GM18502 (cell line): Measurements from ENCODE around the gene FLT3LG.
A peak's percentile ranks its signal among the peaks of the same experiment; 100 is the strongest.
"Not testable (repeated sequence)": the region's sequence is repeated elsewhere in the genome, so short reads cannot be mapped to it uniquely, and the experiment has no call there.

Source experiments
- ATAC-seq: cut with Tn5 transposase; IDR thresholded peaks from one replicate; pipeline ENCODE4 v1.9.1; 2021; ENCODE audit warnings: mild to moderate bottlenecking; ENCODE audit not compliant: unreplicated experiment, poor library complexity

Gene FLT3LG

DNA sequence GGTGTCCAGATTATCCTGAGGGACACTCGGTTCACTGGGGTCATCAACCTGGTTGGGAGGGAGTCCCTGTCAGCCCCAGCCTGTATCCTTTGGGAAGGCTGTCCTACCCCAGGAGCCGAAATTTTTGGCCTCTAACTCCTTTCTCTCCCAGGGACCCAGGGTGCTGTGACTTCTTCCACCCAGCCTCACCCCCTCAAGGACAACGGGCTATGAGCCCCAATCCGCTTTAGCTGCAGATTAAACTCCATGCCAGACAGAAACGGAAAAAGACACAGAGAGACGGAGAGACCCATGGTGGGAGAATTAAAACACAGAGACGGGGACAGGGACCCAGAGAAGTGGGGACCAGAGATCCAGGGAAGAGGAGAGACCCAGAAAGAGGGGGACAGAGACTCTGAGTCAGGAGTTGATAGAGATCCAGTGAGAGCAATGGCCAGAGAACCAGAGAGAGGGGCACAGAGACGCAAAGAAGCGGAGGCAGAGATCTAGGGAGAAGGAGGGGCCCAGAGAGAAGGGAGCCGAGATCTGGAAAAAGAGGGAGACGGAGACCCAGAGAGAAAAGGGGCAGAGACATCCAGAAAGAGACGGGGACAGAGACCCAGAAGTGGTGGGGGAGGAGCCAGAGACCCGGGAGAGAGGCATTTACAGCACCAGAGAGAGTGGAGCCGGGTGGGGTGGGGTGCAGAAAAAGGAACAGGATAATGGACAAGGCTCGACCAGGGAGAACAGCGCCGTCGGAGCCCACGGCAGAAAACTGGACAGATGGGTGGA is 33.4 kb upstream of the FLT3LG start:
- no peak for ATAC-seq

DNA sequence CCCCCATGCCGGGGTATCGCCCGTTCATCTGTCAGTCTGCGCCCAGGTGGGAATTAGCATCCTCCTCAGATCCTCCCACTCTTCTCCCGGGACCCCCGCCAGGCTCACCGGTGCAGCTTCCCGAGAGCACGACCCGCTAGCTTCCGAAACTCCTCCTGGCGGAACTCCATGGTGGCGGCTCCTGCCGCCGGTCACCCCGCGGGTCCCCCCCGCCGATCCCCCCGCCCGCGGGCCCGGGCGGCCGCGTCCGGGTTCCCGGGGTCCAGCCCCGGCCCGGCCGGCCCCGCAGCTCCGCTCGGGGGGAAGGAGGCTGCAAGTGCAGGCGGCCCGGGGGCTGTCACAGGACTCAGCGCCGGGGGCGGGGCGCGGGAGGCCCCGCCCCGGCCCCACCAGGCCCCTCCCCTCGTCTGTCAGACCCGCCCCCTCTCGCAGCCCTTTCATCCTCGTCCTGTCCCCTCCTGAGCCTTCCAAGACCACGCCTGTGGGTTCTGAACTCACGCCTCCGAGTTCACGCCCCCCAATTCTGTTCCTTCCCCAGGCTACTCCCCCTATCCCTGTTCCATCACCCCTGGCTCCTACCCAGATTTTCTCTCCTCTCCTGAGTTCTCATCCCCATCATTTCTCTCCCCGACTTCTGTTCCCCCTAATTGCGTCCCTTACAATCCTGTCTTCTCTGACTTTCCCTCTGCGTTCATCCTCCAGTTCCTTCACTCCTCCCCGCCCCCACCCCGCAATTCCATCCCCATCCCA is 32.6 kb upstream of the FLT3LG start, which contains the start of gene SLC17A7:
Gene SLC17A7 (minus strand): TSS at position 318 of the 750 bp plus-strand sequence. CDS start 148 bp downstream, at position 170.
- no peak for ATAC-seq

DNA sequence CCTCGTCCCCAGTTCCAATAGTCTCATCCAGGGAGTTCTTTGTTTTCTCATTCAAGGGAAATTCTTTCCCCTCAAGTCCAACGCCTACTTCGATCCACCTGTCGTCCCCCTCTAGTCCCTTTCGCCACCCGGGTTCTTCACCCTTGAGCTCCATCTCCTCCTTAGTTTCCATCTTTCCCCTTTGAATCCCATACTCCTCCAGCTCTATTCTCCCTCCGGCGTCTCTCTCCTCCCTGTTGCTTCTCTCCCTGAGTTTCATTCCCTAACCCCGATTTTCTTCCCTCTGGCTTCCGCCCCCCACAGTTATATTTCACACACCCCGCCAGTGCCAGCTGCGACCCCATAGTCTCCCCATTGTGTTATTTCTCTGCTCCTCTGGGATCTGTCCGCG is 32.1 kb upstream of the FLT3LG start:
- no peak for ATAC-seq

DNA sequence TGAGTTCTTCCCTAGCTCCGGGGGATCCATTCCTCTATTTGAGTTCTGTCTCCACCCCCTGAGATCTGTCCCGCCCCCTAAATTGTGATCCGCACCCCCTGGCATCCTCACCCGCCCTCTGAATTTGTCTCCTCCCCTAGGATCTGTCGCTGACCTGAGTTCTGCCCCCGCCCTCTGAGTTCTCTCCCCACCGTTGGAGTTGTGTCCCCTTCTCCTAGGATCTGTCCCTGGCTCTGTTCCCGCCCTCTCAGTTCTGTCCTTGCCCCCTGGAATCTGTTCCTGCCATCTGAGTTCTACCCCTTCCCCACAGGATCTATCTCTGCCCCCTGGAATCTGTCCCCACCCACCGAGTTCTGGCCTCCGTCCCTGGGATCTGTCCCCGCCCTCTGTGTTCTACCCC is 31.7 kb upstream of the FLT3LG start:
- ATAC-seq = no peak

DNA sequence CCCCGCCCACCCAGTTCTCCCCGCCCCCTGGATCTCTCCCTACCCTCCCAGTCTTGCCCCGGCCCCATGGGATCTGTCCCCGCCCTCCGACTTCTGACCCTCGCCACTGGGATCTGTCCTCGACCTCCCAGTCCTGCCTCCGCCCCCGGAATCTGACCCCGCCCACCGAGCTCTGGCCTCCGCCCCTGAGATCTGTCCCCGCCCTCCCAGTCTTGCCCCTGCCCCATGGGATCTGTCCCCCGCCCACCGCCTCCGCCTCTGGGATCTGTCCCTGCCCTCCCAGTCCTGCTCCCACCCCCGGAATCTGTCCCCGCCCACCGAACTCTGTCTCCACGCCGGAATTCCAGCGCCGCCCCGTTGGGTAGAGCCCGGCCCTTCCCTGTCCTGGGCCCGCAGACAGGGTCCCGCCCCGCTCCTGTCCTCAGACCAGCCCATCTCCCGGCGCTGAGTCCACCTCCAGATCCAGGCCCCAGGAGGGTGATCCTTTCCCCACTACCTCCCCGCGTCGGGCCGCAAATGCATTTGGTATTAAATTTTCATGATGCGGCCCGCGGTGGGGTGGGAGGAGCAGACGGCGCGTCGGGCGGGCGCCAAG is 31.1 kb upstream of the FLT3LG start:
- peak; percentile 9 for ATAC-seq

DNA sequence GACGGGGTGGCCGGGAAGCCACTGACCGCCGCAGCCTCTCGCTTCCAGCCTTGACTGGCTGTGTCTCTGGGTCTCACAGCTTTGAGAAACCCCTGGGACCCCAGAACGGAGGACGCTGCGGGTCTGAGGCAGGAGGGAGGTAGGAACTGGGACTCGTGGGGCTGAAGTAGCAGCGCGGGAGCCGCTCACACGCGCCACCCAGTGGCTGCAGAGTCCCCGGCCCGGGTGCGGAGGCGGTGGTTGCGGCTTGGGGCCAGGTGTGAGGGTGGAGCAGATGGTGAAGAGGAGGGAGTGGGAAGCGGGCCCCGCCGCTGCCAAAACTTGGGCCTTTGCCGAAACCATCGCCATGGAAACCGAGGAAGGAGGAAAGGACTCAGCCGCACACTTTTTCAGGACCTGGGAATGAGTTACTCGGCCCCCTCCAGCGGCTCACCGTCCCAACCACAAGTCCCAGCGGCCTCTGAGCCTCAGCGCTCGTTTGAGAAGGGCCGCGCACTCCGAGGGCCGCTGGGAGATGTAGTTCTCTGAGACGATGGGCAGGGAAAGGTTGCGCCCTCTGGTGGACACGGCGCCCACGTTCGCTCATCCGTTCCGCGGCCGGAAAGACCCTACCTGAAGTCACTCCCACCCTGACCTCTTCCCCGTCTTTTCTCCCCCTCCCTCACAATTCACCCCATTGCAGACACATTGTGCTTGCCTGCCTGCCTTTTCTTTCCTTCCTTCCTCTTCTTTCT is 30.5 kb upstream of the FLT3LG start:
- peak; percentile 80 for ATAC-seq

DNA sequence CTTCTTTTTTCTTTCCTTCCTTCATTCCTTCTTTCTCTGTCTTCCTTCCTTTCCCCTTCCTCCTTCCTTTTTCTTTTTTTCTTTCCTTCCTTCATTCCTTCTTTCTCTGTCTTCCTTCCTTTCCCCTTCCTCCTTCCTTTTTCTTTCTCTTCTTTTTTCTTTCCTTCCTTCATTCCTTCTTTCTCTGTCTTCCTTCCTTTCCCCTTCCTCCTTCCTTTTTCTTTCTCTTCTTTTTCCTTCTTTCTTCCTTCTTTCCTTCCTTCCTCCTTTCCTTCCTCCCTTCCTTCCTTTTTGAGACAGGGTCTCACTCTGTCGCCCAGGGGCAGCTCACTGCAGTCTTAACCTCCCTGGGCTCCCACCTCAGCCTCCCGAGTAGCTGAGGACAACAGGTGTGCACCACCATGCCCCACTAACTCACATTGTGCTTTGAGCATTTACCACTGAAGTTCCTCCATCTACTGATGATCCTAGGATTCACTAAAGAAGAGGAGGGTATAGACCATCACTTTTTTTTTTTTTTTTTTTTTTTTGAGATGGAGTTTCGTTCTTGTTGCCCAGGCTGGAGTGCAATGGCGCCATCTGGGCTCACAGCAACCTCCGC is 29.8 kb upstream of the FLT3LG start:
- ATAC-seq = not testable (repeated sequence)

DNA sequence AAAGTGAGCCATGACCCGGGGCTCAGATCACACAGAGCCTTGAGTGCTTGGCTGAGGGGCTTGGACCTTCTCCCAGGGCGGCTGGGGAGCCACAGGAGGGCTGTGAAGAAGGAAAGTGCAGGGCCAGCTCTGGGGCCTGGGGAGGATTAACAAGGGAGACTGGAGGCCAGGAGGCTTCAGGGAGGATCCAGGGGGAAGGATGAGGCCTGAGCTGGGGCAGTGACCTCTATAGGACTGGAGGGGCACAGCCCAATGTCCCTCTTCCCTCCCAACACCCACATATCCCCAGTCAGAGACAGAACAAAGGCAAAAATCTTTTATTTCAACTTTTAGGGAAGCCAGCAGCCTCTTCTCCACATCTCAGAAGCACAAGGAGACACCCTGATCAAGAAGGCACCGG is 28.0 kb upstream of the FLT3LG start:
- no peak for ATAC-seq

DNA sequence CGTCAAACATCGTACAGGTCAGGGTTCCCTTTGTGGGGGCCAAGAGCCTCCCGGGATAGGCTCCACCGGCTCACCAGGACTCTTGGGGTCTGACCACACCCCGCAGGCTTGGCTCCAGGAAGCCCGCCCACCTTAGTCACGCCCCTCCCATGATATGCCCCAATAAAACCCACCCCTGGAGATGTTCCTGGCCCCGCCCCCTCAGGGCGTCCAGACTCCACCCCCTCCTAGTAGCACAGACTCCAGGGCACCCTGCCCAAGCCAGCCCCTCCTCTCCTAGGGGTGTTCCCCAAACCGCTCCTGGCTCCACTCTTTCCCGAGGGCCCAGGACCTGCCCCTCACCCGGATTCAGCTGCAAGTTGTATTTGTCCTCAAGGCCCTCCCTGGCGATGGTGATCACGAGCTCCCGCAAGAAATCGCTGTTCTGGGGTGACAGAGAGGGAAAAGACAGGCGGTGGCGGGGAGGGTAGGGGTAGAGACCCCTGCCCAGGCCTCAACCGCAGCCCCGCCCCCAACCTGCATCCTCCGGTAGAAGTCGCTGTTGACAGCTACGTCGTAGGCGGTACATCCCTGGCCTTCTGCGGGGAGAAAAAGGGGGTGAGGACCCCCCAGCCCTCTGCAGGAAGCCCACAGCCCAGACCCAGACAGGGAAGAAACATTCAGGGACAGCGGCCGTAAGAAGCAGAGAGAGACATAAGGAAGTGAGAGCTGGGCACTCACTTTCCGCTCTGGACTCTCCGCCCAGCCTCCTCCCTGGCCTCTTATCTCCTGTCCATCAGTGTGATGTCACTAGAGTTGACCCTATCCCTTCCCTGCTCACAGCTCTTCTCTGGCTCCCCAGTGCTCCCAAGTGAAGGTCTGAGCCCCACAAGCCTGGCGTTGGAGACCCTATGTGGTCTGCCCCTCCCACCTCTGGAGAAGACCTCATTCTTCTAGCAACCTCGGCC is 26.3 kb upstream of the FLT3LG start:
- ATAC-seq = no peak

DNA sequence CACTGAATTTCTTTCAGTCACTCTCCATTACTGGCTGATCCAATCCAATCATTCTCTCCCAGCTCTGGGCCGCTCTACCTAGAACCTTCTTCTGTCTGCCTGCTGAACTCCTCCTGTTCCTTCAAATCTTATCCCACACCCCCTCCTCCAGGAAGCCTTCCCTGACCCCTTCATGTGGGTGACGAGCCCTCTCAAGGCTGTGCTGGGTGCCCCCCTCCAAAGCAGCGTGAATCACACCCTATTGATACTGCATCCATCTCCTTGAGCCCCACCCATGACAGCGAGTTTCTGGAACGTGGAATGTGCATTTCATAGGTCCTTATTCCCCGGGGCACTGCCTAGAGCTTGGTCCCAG is 25.6 kb upstream of the FLT3LG start:
- no peak for ATAC-seq

DNA sequence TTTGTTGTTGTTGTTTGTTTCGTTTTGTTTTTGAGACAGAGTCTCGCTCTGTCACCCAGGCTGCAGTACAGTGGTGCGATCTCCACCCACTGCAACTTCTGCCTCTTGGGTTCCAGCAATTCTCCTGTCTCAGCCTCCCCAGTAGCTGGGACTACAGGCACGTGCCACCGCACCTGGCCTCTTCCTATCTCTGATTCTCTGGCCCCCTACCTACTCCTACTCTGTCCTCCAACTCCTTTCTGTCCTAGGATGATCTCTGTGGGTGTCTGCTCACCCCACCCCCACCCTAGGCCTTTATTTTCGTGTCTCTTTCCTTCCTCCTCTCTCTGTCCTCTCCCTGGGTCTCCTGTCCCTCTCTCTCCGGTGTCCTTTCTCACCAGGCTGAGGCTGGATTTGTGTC is 23.6 kb upstream of the FLT3LG start:
- ATAC-seq = no peak

DNA sequence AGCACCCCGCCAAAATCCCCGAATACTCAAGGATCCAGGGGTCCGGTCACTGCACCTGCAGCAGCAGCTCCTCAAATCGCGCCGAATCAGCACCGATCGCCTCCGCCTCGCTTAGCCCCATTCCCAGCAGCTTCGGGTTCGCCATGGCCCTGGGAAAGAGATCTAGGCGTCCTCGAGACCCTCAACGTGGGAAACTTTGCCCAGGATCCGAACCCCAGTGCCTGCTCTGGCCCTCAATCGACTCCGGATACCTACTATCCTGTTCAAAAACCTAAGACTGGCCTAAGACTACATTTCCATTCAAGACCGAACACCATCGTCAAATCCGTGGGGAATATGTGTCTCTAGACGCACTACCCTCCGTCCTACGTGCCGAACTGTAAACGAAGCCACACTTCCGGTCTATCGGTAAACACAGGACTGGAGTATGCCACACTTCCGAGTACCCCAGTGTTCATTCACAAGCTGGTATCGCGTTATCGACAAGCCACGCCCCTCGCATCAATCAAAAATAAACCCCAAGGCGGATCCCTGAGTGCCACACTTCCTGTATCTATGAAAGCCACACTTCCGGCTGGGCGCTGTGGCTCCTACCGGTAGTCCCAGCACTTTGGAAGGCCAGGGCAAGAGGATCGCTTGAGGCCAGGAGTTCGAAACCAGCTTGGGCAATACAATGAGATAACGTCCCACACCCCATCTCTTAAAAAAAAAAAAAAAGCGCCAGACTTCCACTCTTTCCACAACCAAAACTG is 22.4 kb upstream of the FLT3LG start, which contains the start of gene PIH1D1:
Gene PIH1D1 (minus strand): TSS at position 385 of the 752 bp plus-strand sequence. CDS start 240 bp downstream, at position 145.
- peak; percentile 68 for ATAC-seq

DNA sequence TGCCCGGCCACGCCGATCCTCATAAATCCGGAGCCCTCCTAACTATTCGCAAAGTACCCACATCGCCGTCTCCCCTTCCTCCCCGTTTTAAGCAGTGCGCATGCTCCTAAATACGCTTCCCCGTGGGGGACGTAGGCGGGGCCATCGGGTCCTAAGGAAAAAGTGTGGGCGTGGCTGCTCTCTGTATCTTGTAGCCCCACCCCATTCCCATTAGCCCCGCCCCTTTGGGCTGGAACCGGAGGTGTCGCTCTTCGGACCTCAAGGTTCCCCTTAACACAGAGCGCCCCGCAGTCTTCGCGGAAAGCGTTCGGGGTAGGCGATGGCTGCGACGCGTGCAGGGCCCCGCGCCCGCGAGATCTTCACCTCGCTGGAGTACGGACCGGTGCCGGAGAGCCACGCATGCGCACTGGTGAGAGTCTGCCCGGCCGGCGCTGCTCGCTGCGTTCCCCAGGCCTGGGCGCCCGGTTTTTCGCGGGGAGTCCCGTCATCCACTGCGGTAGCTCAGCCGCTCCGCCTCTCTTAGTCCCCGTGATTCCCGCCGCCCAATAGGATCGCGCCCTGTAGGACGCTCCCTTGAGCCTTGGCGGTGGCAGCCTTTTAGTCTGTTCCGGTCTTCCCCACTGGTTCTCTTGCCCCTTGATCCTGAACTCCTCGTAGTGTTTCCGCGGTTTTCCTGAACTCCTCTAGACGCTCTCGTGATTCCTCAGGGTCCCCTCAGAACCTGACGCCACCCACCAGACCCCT is 20.8 kb upstream of the FLT3LG start, which contains the start of gene ALDH16A1:
Gene ALDH16A1 (plus strand): TSS at position 213 of the 744 bp plus-strand sequence. CDS start 107 bp downstream, at position 320.
- peak; percentile 83 for ATAC-seq

DNA sequence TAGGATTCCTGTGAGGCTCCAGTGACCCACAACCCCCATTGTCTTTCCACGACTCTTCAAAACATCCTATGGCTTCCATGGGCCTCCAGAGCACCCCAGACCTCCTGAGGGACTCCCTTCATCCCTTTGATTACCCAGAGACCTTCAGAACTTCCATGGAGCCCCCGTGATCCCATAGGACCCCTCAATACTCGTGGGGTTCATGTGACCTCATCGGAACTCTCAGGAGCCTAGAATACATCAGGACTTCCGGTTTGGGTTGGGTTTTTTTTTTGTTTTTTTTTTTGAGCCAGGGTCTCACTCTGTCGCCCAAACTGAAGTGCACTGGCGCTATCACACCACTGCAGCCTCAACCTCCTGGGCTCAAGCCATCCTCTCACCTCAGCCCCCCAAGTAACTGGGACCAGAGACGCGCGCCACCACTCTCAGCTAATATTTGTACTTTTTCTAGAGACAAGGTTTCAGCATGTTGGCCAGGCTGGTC is 20.2 kb upstream of the FLT3LG start:
- ATAC-seq = no peak

DNA sequence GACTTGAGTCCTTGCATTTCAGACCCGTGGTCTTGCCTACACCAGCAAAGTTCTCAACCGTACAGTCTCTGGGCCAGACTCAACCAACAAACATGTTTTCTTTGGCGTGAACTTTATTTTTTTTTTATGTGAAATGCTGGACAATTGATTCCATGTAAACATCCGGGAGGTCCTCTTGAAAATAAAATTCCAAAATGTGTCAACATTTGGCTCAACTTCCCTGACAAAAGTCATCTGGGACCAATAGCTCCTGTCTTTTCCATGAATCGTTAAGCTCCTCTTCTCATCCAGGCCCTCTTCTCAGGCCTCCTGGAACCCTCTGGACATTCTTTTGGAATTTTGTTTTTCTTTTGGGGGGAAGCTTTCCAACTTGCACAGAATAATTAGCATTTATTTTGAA is 18.2 kb upstream of the FLT3LG start:
- no peak for ATAC-seq

DNA sequence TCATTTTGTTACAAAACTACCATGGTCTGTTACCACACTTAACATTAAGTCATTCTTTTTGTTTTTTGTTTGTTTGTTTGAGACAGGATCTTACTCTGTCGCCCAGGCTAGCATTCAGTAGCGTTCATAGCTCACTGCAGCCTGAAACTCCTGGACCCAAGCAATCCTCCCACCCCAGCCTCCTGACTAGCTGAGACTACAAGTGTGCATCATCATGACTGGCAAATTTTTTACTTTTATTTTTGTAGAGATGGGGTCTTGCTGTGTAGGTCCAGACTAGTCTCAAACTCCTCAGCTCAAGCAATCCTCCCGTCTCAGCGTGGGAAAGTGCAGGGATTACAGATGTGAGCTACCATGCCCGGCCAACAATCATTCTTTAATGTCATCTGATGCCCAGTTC is 17.7 kb upstream of the FLT3LG start:
- no peak for ATAC-seq

DNA sequence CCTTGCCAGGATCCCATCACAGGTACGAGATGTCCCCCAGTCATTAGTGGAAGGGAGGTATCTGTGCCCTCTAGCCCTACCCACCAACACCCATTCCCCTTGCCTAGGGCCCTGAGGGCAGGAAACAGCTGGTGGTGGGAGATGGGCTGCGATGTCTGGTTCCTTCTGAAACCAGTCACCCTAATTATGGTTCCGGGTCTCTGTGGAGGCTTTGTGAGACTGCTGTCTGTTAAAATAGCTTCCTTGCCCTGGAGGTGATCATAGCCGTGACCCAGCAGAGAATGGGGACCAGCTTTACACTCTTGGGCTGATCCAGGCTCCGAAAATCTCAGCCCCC is 15.5 kb upstream of the FLT3LG start:
- ATAC-seq = no peak

DNA sequence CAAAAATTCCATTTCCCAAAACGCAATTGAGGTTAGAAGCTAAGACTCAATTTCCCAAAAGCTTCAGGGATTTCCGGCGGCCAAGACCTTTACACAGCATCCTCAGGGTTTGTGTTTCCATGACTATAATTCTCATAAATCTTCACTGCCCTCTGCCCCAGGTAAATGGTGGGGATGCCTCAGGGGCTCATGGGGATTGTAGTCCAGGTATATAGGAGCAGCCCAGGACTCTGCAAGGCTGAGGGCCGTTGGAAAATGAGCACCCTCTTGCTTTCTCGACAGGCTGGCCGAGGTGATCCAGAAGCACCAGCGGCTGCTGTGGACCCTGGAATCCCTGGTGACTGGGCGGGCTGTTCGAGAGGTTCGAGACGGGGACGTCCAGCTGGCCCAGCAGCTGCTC is 14.6 kb upstream of the FLT3LG start:
- no peak for ATAC-seq
